ENCODE results near the gene GNPNAT1. TPM values are rescaled to one million over a fixed set of nuclear protein-coding genes. Genes with fewer than 3 reads are reported as not detected.
"Not testable (repeated sequence)": the region's sequence is repeated elsewhere in the genome, so short reads cannot be mapped to it uniquely, and the experiment has no call there.

Gene GNPNAT1
- total and polyA plus RNA-seq, 2 donors from 2014 or later, result 13.8 to 22.2 TPM

GRCh38 chr14:52729925-52730708 is 61.3 kb downstream of the GNPNAT1 start, which contains the start of gene STYX:
Gene STYX (plus strand): TSS chr14:52730166. CDS start chr14:52730475, 309 bp downstream.
- intact Hi-C loops (cut with DNase I), result no loop called here
- TF ChIP-seq CTCF (IDR thresholded peaks at IDR 0.05; ENCODE audit: borderline replicate concordance, extremely low read depth, insufficient read depth), result peak; percentile 11

GRCh38 chr14:52729585-52729924 is 61.9 kb downstream of the GNPNAT1 start:
- Histone ChIP-seq H3K36me3 (ENCODE audit: control insufficient read depth in 2 of 3, insufficient read depth in 3 of 3, low read length in 3 of 3) (peaks cover 0 to 7% (median 5%) of the 10 kb centered on the region in 3 donors), H3K27ac (ENCODE audit: low read depth in 2 of 2, low read length in 2 of 2) (peak overlapping the region; percentile 25 to 81)
- intact Hi-C loops (cut with DNase I), result no loop called here

More at GRCh38 chr14:52729925-52730708, 61.3 kb downstream of the GNPNAT1 start, which contains the start of gene STYX:
- H3K9ac ChIP-seq (ENCODE audit: low read length in 3 of 3), result peak within 1 kb of the TSS; percentile 83 to 84 (median 84)
- H3K36me3 ChIP-seq (ENCODE audit: control insufficient read depth in 2 of 3, insufficient read depth in 3 of 3, low read length in 3 of 3), result peaks cover 0 to 7% (median 3%) of the 10 kb centered on the region in 3 donors
- peaks cover 0 to 9% (median 0%) of the 10 kb centered on the region in 3 donors for H3K4me1 ChIP-seq (ENCODE audit: control insufficient read depth in 2 of 3, insufficient read depth in 2 of 3, low read depth in 1 of 3, low read length in 3 of 3)
- peak within 1 kb of the TSS; percentile 67 to 81 for H3K27ac ChIP-seq (ENCODE audit: low read depth in 2 of 2, low read length in 2 of 2)
- peak; percentile 55 for FAIRE-seq
- no peaks in the 10 kb centered on the region for H3K27me3 ChIP-seq (ENCODE audit: control insufficient read depth, insufficient read depth, low read length)
- H3K9me3 ChIP-seq (ENCODE audit: control insufficient read depth in 2 of 3, insufficient read depth in 1 of 3, low read length in 3 of 3), result no peaks in the 10 kb centered on the region
- peak within 1 kb of the TSS; percentile 83 to 93 (median 89) for H3K4me3 ChIP-seq (ENCODE audit: low read length in 3 of 3)
- peak; percentile 98 to 100 (median 99) for DNase-seq

GRCh38 chr14:52729035-52729434 is 62.4 kb downstream of the GNPNAT1 start:
- FAIRE-seq, result not testable (repeated sequence)

More at GRCh38 chr14:52729585-52729924, 61.9 kb downstream of the GNPNAT1 start:
- no peak for TF ChIP-seq CTCF (IDR thresholded peaks at IDR 0.05; ENCODE audit: borderline replicate concordance, extremely low read depth, insufficient read depth)
- Histone ChIP-seq H3K27me3 (ENCODE audit: control insufficient read depth, insufficient read depth, low read length) (no peaks in the 10 kb centered on the region), H3K4me3 (ENCODE audit: low read length in 3 of 3) (peak overlapping the region; percentile 64 to 74 (median 67)), H3K9ac (ENCODE audit: low read length in 3 of 3) (peak overlapping the region in 2 of 3 donors; percentile 58 to 70), H3K4me1 (ENCODE audit: control insufficient read depth in 2 of 3, insufficient read depth in 2 of 3, low read depth in 1 of 3, low read length in 3 of 3) (peaks cover 0 to 9% (median 0%) of the 10 kb centered on the region in 3 donors), H3K9me3 (ENCODE audit: control insufficient read depth in 2 of 3, insufficient read depth in 1 of 3, low read length in 3 of 3) (no peaks in the 10 kb centered on the region)
- DNase-seq (no peak), FAIRE-seq (no peak)

GRCh38 chr14:52727509-52727908 is 63.9 kb downstream of the GNPNAT1 start:
- intact Hi-C loops (cut with DNase I); H3K27ac ChIP-seq (ENCODE audit: low read depth in 2 of 2, low read length in 2 of 2); H3K9me3 ChIP-seq (ENCODE audit: control insufficient read depth in 2 of 3, insufficient read depth in 1 of 3, low read length in 3 of 3); H3K4me1 ChIP-seq (ENCODE audit: control insufficient read depth in 2 of 3, insufficient read depth in 2 of 3, low read depth in 1 of 3, low read length in 3 of 3); H3K27me3 ChIP-seq (ENCODE audit: control insufficient read depth, insufficient read depth, low read length); H3K4me3 ChIP-seq (ENCODE audit: low read length in 3 of 3); DNase-seq; H3K9ac ChIP-seq (ENCODE audit: low read length in 3 of 3): not testable (repeated sequence)
- FAIRE-seq, result peak; percentile 30
- peaks cover 5 to 24% (median 16%) of the 10 kb centered on the region in 3 donors for H3K36me3 ChIP-seq (ENCODE audit: control insufficient read depth in 2 of 3, insufficient read depth in 3 of 3, low read length in 3 of 3)

More at GRCh38 chr14:52729035-52729434, 62.4 kb downstream of the GNPNAT1 start:
- H3K9me3 ChIP-seq (ENCODE audit: control insufficient read depth in 2 of 3, insufficient read depth in 1 of 3, low read length in 3 of 3); DNase-seq; H3K27me3 ChIP-seq (ENCODE audit: control insufficient read depth, insufficient read depth, low read length); intact Hi-C loops (cut with DNase I); H3K27ac ChIP-seq (ENCODE audit: low read depth in 2 of 2, low read length in 2 of 2); H3K4me1 ChIP-seq (ENCODE audit: control insufficient read depth in 2 of 3, insufficient read depth in 2 of 3, low read depth in 1 of 3, low read length in 3 of 3); H3K4me3 ChIP-seq (ENCODE audit: low read length in 3 of 3); H3K9ac ChIP-seq (ENCODE audit: low read length in 3 of 3): not testable (repeated sequence)
- H3K36me3 ChIP-seq (ENCODE audit: control insufficient read depth in 2 of 3, insufficient read depth in 3 of 3, low read length in 3 of 3), result peaks cover 3 to 12% (median 10%) of the 10 kb centered on the region in 3 donors

Other genes with a start within 250 kb of the GNPNAT1 start
- 7.3 TPM for gene TXNDC16, start 239.1 kb downstream of the GNPNAT1 start, total RNA-seq
- 2.6 TPM for gene TXNDC16, start 239.1 kb downstream of the GNPNAT1 start, polyA plus RNA-seq (ENCODE audit: insufficient read depth, low read depth, low replicate concordance)
- 0.54 TPM for gene GPR137C, start 238.8 kb downstream of the GNPNAT1 start, total RNA-seq
- 0.24 TPM for gene GPR137C, start 238.8 kb downstream of the GNPNAT1 start, polyA plus RNA-seq (ENCODE audit: insufficient read depth, low read depth, low replicate concordance)
- gene ERO1A, start 96.0 kb downstream of the GNPNAT1 start, total RNA-seq, result 40.5 TPM
- 8.6 TPM for gene ERO1A, start 96.0 kb downstream of the GNPNAT1 start, polyA plus RNA-seq (ENCODE audit: insufficient read depth, low read depth, low replicate concordance)
- gene PSMC6, start 84.4 kb downstream of the GNPNAT1 start, total RNA-seq, result 66.3 TPM
- gene PSMC6, start 84.4 kb downstream of the GNPNAT1 start, polyA plus RNA-seq (ENCODE audit: insufficient read depth, low read depth, low replicate concordance), result 81.4 TPM
- 11.5 TPM for gene STYX, start 61.4 kb downstream of the GNPNAT1 start, total RNA-seq
- gene STYX, start 61.4 kb downstream of the GNPNAT1 start, polyA plus RNA-seq (ENCODE audit: insufficient read depth, low read depth, low replicate concordance), result 4.3 TPM
- gene FERMT2, start 159.4 kb upstream of the GNPNAT1 start, total RNA-seq, result 78.2 TPM
- 46.2 TPM for gene FERMT2, start 159.4 kb upstream of the GNPNAT1 start, polyA plus RNA-seq (ENCODE audit: insufficient read depth, low read depth, low replicate concordance)

Data from kidney (tissue), 14 donors.